Spleen (tissue), 11 donors: Measurements from ENCODE around the gene PNMA8A. TPM values are rescaled to one million over a fixed set of nuclear protein-coding genes. Genes with fewer than 3 reads are reported as not detected.
"Not testable (repeated sequence)": the region's sequence is repeated elsewhere in the genome, so short reads cannot be mapped to it uniquely, and the experiment has no call there.

Source experiments
- DNase-seq: peaks from one replicate; pipeline ENCODE4 v3.0.0-alpha.2; 2020
- H3K27ac ChIP-seq, 8 donors: fragments of 200-600 bp; sonication (generic) in 7 of 8; 1 replicate in 4 of 8; 2 replicates in 4 of 8; pipeline versions ENCODE4 v1.5.0 to v1.8.0; 2016 to 2021; ENCODE audit warnings: inconsistent platforms in 4 of 8, mild to moderate bottlenecking in 4 of 8, moderate library complexity in 1 of 8
- H3K27me3 ChIP-seq, 7 donors: fragments of 200-600 bp; sonication (generic) in 6 of 7; replicated peaks in 1 of 7; 1 replicate in 4 of 7; 2 replicates in 3 of 7; pipeline versions ENCODE4 v1.5.0 to v1.8.0; 2016 to 2021; ENCODE audit warnings: inconsistent platforms in 3 of 7, mild to moderate bottlenecking in 1 of 7
- H3K36me3 ChIP-seq, 6 donors: fragments of 200-600 bp; sonication (generic) in 5 of 6; 1 replicate in 4 of 6; 2 replicates in 2 of 6; pipeline versions ENCODE4 v1.5.0 to v1.8.0; 2016 to 2021; ENCODE audit warnings: inconsistent platforms in 2 of 6
- H3K4me1 ChIP-seq, 6 donors: fragments of 200-600 bp; sonication (generic) in 5 of 6; 1 replicate in 3 of 6; 2 replicates in 3 of 6; pipeline versions ENCODE4 v1.5.0 to v1.8.0; 2016 to 2021; ENCODE audit warnings: inconsistent platforms in 3 of 6
- H3K4me3 ChIP-seq, 8 donors: fragments of 200-600 bp; sonication (generic) in 7 of 8; 1 replicate in 4 of 8; 2 replicates in 4 of 8; pipeline versions ENCODE4 v1.5.0 to v1.8.0; 2016 to 2021; ENCODE audit warnings: inconsistent platforms in 4 of 8, mild to moderate bottlenecking in 4 of 8, moderate library complexity in 2 of 8
- H3K9me3 ChIP-seq, 8 donors: fragments of 200-600 bp; sonication (generic) in 7 of 8; 1 replicate in 4 of 8; 2 replicates in 4 of 8; pipeline versions ENCODE4 v1.5.0 to v1.8.0; 2016 to 2021; ENCODE audit warnings: inconsistent platforms in 4 of 8
- POLR2A ChIP-seq, 3 donors: fragments of 450-650 bp; IDR thresholded peaks; one replicate each; pipeline ENCODE4 v1.5.1; 2017; ENCODE audit warnings: antibody characterized with exemption in 3 of 3, mild to moderate bottlenecking in 1 of 3
- POLR2AphosphoS5 ChIP-seq, 3 donors: sonication (generic); formaldehyde crosslinking; IDR thresholded peaks; one replicate each; pipeline ENCODE4 v1.5.1; 2017; ENCODE audit warnings: antibody characterized with exemption in 3 of 3
- WGBS, 5 donors: extraction: QIAGEN DNeasy Blood & Tissue Kit in 3 of 5; methylation state at CpG; one replicate each; pipeline versions ENCODE4 v1.1.5 to v1.1.7; 2013 to 2018; 5-methylcytosine and 5-hydroxymethylcytosine counted together
- intact Hi-C: fragments of 100-400 bp; cut with DNase I; formaldehyde crosslinking; loops from one replicate; pipeline ENCODE4 v1.15.0; 2023; ENCODE audit warnings: low total_unique reads
- polyA plus RNA-seq, 3 donors: library from polyadenylated mRNA; stranded (reverse); fragments of 200-250 nt; gene quantifications; one replicate each; pipeline ENCODE4 v1.2.1, GENCODE V29; 2013
- total RNA-seq, 7 donors: library from RNA; depleted of rRNA in 3 of 7; stranded (reverse); fragments of >200 nt in 3 of 7; fragmentation: NEBNext Ultra II Directional in 4 of 7; extraction: Animal tissue kit (Norgen Biotek cat#: 25700) in 4 of 7; gene quantifications; one replicate each; pipeline versions ENCODE4 v1.1.0 to v1.2.1, GENCODE V29; 2016 to 2021
- TF ChIP-seq, protein P1 (sequence below), 11 experiments: fragments of 200-600 bp in 7 of 11; fragments of 450-650 bp in 4 of 11; sonication (generic) in 4 of 11; IDR thresholded peaks in 8 of 11; conservative IDR thresholded peaks in 3 of 11; 1 replicate in 7 of 11; 2 replicates in 4 of 11; pipeline versions ENCODE4 v1.4.0 to v1.8.0; 2016 to 2021; ENCODE audit warnings: antibody characterized with exemption in 11 of 11, inconsistent platforms in 4 of 11, mild to moderate bottlenecking in 1 of 11
- donor health status: healthy with polysubstance abuse.
- donor health status: DM: no; HTN: no; CAD: no; lungs with moderate emphysema.
- donor health status: DM: no; HTN: no; CAD: no.
- donor health status: Bipolar disorder and iron deficiency.
- donor health status: healthy.
- donor health status: DM: no; HTN: no; CAD: no.
- donor health status: DM: yes; HTN: yes; CAD: no.

PNMA8A gene
- total and polyA plus RNA-seq, 10 donors = 0.13 to 2.7 (median 1.2) TPM

DNA sequence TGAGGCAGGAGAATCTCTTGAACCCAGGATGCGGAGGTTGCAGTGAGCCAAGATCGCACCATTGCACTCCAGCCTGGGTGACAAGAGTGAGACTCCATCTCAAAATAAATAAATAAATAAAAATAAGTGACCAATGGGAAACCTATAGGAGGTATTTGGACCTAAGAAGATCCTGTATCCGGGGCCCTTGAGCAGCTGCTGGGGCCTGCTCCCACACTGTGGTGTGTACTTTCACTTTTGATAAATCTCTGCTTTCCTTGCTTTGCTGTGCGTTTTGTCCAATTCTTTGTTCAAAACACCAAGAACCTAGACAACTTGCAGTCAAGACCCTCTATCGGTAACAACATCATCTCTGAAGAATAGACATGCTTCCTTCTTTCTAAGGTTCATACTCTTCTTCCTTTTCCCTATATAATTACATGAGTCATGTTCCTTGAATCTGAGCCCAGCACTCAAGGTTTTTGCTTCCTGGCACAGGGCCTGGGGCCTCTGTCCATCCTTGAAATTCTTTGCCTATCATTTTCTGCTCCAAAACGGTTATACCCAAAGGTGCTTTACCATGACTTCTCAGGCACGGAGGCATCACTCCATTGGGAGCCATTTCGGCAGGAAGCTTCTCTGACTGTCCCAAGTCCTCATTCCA lies 28.4 kb downstream of the PNMA8A start:
- Histone ChIP-seq H3K4me1 (peaks cover 0 to 8% (median 6%) of the 10 kb centered on the region in 6 donors), H3K27ac (peak overlapping the region in 3 of 8 donors; percentile 39 to 52 (median 40)), H3K36me3 (no peaks in the 10 kb centered on the region), H3K27me3 (no peaks in the 10 kb centered on the region), H3K4me3 (no peak overlapping the region), H3K9me3 (no peaks in the 10 kb centered on the region)
- TF ChIP-seq, protein P1, sequence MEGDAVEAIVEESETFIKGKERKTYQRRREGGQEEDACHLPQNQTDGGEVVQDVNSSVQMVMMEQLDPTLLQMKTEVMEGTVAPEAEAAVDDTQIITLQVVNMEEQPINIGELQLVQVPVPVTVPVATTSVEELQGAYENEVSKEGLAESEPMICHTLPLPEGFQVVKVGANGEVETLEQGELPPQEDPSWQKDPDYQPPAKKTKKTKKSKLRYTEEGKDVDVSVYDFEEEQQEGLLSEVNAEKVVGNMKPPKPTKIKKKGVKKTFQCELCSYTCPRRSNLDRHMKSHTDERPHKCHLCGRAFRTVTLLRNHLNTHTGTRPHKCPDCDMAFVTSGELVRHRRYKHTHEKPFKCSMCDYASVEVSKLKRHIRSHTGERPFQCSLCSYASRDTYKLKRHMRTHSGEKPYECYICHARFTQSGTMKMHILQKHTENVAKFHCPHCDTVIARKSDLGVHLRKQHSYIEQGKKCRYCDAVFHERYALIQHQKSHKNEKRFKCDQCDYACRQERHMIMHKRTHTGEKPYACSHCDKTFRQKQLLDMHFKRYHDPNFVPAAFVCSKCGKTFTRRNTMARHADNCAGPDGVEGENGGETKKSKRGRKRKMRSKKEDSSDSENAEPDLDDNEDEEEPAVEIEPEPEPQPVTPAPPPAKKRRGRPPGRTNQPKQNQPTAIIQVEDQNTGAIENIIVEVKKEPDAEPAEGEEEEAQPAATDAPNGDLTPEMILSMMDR (IDR thresholded peaks at IDR 0.05 in 8 of 11, conservative IDR thresholded peaks at IDR 0.05 in 3 of 11) = no peak
- no peak for TF ChIP-seq POLR2AphosphoS5 (IDR thresholded peaks at IDR 0.05)
- TF ChIP-seq POLR2A (IDR thresholded peaks at IDR 0.05) = no peak
- intact Hi-C loops = no loop called here
- no peak for DNase-seq
- 46 to 60% (median 51%) methylated on average over 8 of the region's 8 CpGs for WGBS, 5 donors

DNA sequence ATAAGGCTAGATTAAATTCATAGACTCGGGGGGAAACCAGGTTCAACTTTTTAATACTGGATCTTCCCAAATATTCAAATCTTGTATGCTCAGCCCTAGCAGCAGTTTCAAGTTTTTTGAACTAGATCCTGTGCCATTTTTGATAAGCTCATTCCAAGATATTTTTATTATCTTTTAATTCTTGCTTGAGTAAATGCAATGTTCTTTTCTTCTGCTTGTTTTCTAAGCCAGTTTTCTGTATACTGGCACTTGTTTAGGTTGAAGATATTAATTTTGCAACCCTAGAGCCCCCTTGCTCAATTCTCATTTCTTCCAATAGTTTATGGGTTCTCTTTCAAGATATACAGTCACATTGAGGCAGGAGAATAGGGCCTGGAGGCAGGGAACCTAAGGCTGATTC lies 29.5 kb downstream of the PNMA8A start:
- Histone ChIP-seq H3K27me3 (peaks cover 0 to 5% (median 0%) of the 10 kb centered on the region in 7 donors), H3K4me1 (peaks cover 0 to 8% (median 6%) of the 10 kb centered on the region in 6 donors), H3K9me3 (no peaks in the 10 kb centered on the region), H3K27ac (no peak overlapping the region), H3K4me3 (no peak overlapping the region), H3K36me3 (no peaks in the 10 kb centered on the region)
- intact Hi-C loops = no loop called here
- DNase-seq = no peak
- TF ChIP-seq POLR2A (IDR thresholded peaks at IDR 0.05) (no peak), POLR2AphosphoS5 (IDR thresholded peaks at IDR 0.05) (no peak)
- TF ChIP-seq, protein P1 (IDR thresholded peaks at IDR 0.05 in 8 of 11, conservative IDR thresholded peaks at IDR 0.05 in 3 of 11) = no peak
- 64 to 87% (median 84%) methylated on average over 1 of the region's 1 CpG for WGBS, 5 donors

DNA sequence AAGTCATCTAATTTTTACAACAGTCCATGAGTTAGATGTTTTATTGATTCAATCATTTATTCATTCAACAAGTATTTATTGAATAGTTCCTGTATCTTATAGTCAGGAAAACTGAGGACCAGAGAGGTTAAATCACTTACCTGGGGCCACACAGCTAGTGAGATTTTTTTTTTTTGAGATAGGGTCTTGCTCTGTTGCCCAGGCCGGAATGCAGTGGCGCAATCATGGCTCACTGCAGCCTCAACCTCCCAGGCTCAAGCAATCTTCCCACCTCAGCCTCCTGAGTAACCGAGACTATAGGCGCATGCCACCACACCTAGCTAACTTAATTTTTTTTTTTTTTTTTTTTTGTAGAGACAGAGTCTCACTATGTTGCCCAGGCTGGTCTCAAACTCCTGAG lies 35.7 kb downstream of the PNMA8A start:
- H3K27ac ChIP-seq, intact Hi-C loops, H3K9me3 ChIP-seq, H3K4me3 ChIP-seq, DNase-seq, H3K4me1 ChIP-seq, H3K36me3 ChIP-seq: not testable (repeated sequence)
- WGBS, 5 donors = 93 to 100% (median 97%) methylated on average over 4 of the region's 4 CpGs
- peaks cover 0 to 61% (median 0%) of the 10 kb centered on the region in 7 donors for H3K27me3 ChIP-seq

DNA sequence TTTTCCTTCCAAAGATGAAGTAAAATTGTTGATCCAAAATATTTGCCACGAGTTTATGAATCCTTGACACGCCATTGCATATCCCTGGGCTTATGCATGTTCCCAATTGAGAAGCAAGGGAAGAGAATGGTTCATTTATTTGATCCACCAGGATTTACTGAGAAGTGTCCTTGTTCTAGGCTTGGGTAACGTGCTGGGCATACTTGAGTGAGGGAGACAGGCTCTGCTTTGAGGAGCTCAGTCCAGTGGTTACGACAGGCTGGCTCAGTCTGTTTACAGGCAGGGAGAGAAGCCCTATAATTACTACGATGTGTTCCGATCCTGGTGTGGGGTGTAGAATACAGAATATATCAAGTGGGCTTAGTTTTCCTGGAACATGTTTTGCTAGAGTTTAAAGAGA lies 36.4 kb downstream of the PNMA8A start:
- Histone ChIP-seq H3K27me3 (peaks cover 0 to 67% (median 0%) of the 10 kb centered on the region in 7 donors), H3K36me3 (no peaks in the 10 kb centered on the region), H3K9me3 (no peaks in the 10 kb centered on the region), H3K4me3 (no peak overlapping the region), H3K27ac (no peak overlapping the region), H3K4me1 (no peaks in the 10 kb centered on the region)
- TF ChIP-seq POLR2A (IDR thresholded peaks at IDR 0.05) (no peak), POLR2AphosphoS5 (IDR thresholded peaks at IDR 0.05) (no peak)
- TF ChIP-seq, protein P1 (IDR thresholded peaks at IDR 0.05 in 8 of 11, conservative IDR thresholded peaks at IDR 0.05 in 3 of 11) = no peak
- 56 to 66% (median 58%) methylated on average over 6 of the region's 6 CpGs for WGBS, 5 donors
- no peak for DNase-seq
- intact Hi-C loops = no loop called here

DNA sequence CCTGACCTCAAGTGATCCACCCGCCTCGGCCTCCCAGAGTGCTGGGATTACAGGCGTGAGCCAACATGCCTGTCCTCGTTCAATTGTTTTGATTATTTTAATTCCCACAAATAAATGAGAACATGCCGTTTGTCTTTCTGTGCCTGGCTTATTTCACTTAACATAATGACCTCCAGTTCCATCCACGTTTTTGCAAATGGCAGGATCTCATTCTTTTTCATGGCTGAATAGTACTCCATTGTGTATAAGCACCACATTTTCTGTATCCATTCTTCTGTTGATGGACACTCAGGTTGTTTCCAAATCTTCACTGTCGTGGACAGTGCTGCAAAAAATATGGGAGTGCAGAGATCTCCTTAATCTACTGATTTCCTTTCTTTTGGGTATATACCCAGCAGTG lies 37.9 kb downstream of the PNMA8A start:
- H3K4me1 ChIP-seq, DNase-seq, H3K36me3 ChIP-seq, H3K27ac ChIP-seq, H3K4me3 ChIP-seq, intact Hi-C loops, H3K9me3 ChIP-seq: not testable (repeated sequence)
- WGBS, 5 donors = 68 to 82% (median 71%) methylated on average over 7 of the region's 7 CpGs
- H3K27me3 ChIP-seq = peaks cover 0 to 80% (median 4%) of the 10 kb centered on the region in 7 donors
